IPS-18c (cell line): ENCODE measurements around the gene TRIO.
"Not testable (repeated sequence)": the region's sequence is repeated elsewhere in the genome, so short reads cannot be mapped to it uniquely, and the experiment has no call there.

Source experiments
- H3K4me3 ChIP-seq: 2 replicates; pipeline ENCODE4 v1.7.0; 2013; ENCODE audit warnings: low read depth, mild to moderate bottlenecking, low read length, moderate library complexity; ENCODE audit not compliant: insufficient read depth
- H3K9me3 ChIP-seq: one replicate; pipeline ENCODE4 v1.6.1; 2013; ENCODE audit warnings: mild to moderate bottlenecking, low read length, moderate library complexity; ENCODE audit not compliant: control insufficient read depth, insufficient read depth

Gene TRIO

DNA sequence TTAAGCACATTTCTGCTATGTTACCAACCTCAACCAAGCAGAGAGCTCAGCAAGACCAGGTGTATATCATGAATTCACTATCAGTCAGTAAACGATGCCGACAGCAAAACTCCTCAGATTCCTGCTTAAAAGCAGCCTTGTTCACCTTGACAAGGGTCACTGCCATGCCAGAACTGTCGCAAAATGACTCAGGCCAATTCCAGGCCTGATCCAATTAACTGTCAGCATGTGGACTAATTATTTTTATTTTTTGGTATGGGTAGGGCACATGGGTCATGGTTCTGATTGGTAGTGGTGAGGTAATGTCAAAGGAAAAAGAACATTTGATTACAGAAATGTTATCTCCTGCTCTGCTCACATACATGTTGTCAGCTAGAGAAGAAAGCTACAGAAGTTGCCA, 224.2 kb downstream of the TRIO start:
- Histone ChIP-seq H3K9me3 (no peaks in the 10 kb centered on the region), H3K4me3 (no peak overlapping the region)

DNA sequence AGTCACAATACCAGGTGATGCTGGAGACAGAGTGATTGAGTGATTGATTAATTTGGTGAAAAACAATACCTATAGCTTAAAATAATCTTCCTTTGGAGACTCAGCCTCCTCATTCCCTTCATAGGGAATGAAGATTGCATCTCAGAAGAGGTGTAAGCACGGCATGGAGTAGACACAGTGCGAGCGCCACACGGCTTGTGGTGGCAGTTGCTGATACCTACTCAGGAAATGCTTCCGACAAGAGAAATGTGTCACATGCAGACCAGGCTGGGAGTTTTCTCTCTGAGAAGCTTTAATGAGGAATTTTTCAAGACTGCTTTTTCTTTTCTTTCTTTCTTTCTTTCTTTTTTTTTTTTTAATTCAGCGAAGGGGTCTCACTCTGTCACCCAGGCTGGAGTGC, 226.6 kb downstream of the TRIO start:
- no peak overlapping the region for H3K4me3 ChIP-seq
- H3K9me3 ChIP-seq = no peaks in the 10 kb centered on the region

DNA sequence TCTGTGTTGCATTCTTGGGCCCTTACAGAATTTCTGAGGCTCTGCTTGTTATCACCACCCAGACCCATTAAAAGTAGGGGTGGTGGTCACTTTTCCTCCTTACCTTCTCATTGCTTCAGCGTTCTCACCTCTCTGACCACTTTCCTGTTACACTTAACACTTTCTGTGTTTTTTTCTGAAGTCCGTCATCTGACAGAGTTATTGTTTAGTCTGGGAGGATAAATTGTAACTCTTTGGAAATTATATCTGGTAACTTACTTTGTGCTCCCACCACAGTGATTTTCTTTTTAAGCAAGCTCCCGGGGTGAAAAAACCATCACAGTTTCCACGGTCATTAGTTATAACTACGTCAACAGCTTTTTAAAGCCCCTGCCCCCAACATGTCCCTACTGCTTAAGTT, 227.2 kb downstream of the TRIO start:
- Histone ChIP-seq H3K9me3 (no peaks in the 10 kb centered on the region), H3K4me3 (no peak overlapping the region)

DNA sequence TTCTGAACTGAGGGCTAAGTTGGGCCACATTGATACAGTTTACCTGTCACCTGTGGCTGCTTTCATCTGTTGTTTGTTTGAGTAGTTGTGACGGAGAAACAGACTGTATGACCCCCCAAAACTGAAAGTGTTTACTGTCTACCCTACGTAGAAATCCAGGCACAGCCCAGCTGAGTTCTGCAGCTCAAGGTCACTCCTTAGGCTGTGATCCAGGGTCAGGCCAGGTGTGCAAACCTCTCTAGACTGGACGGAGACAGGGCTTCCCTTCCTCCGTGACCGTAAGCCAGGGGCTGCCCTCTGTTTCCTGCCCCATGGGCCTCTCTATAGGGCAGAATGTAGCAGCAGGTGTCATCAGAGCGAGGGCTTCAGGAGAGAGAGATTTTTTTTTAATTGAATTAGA, 230.5 kb downstream of the TRIO start:
- Histone ChIP-seq H3K4me3 (no peak overlapping the region), H3K9me3 (no peaks in the 10 kb centered on the region)

DNA sequence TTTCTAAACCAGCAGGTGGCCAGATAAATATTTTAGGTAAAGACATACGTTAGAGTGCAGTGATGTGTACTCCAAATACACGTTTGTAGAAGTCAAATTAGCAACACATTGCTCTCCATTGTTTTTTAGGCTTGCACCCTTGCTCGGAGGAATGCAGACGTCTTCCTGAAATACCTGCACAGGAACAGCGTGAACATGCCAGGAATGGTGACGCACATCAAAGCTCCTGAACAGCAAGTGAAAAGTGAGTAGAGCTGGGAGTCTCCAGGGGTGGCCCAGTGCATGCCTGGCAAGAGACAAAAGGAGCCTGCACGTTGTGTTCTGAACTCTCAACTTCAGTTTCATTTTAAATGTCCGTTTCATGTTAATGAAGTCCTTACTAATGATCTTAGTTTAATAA, 231.0 kb downstream of the TRIO start:
- H3K9me3 ChIP-seq = no peaks in the 10 kb centered on the region
- H3K4me3 ChIP-seq = no peak overlapping the region

DNA sequence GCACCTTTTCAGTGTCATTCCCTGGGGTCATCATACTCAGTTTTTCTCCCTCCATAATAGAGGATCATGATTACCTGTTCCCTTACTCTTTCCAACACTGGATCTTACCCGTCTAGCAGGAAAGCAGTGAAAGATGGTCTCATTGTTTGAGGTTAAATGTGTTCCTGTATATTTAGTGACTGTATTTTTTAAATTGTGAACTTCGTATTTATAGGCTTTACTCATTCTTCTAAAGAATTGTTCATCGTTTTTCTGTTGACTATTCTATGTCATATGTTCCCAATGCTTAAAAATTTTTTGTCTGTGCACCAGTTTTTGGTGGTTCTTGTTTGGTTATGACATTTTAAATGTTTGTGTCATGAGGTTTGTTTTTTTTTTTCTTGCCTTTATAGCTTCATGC, 233.6 kb downstream of the TRIO start:
- no peak overlapping the region for H3K4me3 ChIP-seq
- no peaks in the 10 kb centered on the region for H3K9me3 ChIP-seq

DNA sequence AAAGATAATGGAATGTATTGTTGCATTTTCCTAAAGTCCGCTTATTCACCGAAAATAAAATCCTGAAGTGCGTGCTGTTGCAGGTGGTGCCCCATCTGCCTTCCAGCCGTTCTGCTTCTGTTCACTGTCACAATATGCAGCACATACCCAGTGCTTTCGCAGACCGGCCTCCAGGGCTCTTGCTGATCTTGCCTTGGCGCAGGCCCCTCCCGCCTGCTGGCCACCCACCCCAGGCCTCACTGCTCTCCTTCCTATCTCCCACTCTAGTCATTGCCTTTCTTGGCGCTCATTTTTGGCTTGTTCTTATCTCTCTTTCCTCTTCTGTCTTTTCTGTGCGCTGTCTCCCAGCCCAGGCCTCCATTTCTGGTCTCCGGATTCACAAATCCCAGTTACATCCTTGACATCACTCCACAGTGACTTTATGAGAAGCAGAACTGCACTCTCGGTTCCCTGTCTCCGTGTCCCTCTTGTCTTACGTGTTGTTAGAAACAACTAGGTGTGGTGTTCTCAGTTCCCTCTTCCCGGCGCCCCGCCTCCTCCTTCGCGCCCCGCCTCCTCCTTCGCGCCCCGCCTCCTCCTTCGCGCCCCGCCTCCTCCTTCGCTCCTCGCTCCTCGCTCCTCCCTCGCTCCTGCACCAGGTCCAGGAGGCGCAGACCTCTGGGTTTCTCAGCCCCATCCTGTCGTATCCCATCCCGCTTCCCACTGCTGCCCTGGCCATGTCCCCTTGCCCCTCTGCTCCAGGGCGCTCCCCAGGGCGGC, 236.8 kb downstream of the TRIO start:
- Histone ChIP-seq H3K9me3 (no peaks in the 10 kb centered on the region), H3K4me3 (no peak overlapping the region)

DNA sequence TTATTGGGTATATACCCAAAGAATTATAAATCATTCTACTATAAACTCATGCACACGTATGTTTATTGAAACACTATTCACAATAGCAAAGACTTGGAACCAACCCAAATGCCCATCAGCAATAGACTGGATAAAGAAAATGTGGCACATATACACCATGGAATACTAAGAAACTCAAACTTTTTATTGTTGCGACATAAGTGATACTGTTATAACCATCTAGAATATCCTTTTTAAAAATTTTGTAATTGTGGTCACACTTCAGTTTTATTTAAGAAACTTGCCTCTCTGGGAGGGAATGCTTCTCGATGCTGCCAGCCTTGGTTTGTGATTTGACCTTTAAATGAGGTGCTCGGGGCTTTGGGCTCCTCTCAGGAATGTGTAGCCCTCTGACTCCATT, 237.6 kb downstream of the TRIO start:
- Histone ChIP-seq H3K9me3 (no peaks in the 10 kb centered on the region), H3K4me3 (no peak overlapping the region)

DNA sequence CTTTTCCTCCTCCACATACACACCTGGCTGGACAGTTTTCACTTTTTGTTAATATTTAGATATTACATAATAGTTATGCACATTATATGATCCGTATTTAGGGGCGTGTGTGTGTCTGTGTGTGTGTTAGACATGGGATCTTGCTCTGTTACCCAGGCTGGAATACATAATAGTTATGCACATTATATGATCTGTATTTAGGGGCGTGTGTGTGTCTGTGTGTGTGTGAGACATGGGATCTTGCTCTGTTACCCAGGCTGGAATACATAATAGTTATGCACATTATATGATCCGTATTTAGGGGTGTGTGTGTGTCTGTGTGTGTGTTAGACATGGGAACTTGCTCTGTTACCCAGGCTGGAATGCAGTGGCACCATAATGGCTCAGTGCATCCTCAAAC, 239.5 kb downstream of the TRIO start:
- Histone ChIP-seq H3K9me3 (no peaks in the 10 kb centered on the region), H3K4me3 (no peak overlapping the region)

DNA sequence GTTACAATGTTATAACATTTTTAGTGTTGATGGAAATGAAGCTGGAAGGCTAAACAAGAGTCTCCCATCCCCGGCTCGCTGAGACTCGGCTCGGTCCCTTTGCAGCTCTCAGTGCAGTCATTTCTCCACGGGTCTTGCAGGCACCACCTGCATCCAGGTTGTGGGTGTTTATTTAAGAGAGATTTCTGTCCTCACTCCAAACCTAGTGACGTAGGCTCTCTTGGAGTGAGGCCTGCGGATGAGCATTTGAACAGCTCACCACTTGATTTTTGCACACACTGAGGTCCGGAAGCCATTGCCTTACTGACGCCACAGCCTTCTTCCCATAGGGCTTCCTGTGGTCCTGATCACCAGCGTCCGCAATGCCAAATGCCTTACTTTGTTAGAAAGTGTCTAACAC, 240.8 kb downstream of the TRIO start:
- H3K9me3 ChIP-seq = no peaks in the 10 kb centered on the region
- no peak overlapping the region for H3K4me3 ChIP-seq

DNA sequence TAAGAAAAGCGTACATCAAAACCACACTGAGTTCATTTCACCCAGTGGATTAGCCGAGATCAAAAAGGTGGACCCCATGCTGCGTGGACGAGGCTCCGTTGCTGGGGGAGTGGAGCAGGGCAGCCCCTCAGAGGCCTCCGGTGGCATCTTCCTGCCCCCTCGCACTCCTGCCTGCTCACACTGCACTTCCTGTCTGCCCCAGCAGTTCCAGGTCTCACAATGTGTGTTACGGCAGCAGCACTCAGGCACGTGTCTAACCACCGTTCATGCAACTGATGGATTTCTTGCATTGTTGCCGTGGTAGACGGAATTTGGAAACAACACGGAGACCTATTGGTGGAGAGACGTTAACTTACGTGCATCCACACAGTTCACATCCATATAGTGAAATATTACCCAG, 241.9 kb downstream of the TRIO start:
- no peaks in the 10 kb centered on the region for H3K9me3 ChIP-seq
- no peak overlapping the region for H3K4me3 ChIP-seq

DNA sequence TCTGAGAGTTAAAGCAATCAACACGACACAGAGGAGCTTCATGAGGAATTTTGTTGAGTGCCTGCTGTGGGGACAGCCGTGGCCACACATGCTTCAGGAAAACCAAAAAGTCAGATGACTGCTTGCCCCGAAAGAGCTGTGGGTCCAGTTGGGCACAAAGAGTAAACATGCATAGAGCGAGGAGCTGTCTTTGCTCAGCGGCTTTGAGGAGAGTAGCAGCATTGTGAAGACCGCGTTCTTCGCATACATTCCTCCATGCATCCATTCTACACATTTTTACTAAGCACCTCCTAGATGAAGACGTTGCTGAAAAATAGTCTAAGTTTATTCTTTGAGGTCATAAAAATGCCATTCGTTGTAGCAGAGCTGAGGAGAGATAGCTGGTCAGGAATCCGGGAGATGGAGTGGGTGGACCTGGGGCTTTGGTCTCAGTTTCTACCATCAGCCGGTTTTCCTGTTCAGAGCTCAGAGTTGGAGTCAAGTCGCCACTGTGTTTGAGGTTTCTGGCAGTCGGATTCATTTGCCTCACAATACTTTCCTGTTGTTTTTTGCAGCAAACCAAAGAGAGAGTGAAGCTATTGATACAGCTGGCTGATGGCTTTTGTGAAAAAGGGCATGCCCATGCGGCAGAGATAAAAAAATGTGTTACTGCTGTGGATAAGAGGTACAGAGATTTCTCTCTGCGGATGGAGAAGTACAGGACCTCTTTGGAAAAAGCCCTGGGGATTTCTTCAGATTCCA, 243.9 kb downstream of the TRIO start:
- H3K4me3 ChIP-seq = no peak overlapping the region
- H3K9me3 ChIP-seq = no peaks in the 10 kb centered on the region

DNA sequence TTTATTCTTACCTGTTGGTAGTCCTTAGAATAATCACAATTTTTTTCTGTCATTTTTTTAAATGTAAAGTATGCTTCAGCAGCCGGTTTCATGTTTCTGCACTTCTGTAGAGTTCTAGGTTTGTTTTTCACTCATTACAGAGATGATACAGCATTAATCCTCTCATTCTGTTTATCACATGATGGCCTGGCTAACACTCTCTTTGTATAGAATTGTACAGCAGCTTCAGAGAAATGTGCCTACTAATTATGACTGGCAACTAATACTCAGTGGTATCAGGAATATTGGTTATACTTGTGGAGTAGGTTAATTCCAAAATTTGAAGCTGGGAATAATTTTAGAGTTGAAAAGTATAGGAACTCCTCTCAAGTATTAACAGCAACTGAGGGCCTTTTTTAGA, 245.6 kb downstream of the TRIO start:
- no peak overlapping the region for H3K4me3 ChIP-seq
- no peaks in the 10 kb centered on the region for H3K9me3 ChIP-seq

DNA sequence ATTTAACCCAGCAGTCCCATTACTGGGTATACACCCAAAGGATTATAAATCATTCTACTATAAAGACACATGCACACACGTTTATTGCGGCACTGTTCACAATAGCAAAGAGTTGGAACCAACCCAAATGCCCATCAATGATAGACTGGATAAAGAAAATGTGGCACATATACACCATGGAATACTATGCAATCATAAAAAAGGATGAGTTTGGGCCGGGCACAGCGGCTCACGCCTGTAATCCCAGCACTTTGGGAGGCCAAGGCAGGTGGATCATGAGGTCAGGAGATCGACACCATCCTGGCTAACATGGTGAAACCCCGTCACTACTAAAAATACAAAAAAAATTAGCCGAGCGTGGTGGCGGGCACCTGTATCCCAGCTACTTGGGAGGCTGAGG, 249.4 kb downstream of the TRIO start:
- H3K4me3 ChIP-seq, H3K9me3 ChIP-seq: not testable (repeated sequence)

DNA sequence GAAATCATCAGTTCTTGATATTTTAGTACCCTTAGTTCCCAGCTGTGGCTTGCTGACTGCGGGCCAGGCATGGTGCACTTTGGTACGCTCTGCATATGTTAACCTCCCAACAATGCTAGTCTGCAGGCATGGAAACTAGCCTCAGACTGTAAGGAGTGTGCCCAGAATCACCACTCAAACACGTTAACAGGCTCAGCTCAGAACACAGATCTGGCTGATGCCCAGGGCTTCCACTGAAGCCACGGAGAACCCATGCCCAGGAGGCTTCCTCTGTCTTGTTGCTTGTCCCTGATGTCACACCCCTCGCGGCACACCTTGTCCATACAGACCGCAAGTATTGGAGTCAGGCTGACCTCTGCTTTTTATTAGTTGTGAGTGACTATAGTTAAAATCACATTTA, 251.2 kb downstream of the TRIO start:
- Histone ChIP-seq H3K4me3 (no peak overlapping the region), H3K9me3 (no peaks in the 10 kb centered on the region)

DNA sequence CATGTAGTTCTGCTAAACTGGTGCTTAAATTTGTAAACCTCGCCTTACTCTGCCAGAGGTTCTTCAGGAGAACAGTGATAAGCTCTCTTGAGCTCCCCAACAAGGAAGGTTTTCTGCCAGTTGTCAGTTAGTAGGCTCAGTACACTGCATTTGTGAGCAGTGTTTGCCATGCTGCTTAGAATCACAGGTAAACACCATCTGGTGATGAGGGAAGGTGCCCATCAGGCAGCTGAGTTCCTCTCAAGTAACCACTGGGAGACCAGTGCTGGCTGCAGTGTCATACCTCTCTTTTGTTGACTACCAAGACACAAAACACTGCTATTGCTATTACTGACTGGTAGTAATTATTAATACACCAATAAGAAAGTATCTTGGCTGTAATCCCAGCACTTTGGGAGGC, 252.3 kb downstream of the TRIO start:
- no peak overlapping the region for H3K4me3 ChIP-seq
- H3K9me3 ChIP-seq = no peaks in the 10 kb centered on the region

DNA sequence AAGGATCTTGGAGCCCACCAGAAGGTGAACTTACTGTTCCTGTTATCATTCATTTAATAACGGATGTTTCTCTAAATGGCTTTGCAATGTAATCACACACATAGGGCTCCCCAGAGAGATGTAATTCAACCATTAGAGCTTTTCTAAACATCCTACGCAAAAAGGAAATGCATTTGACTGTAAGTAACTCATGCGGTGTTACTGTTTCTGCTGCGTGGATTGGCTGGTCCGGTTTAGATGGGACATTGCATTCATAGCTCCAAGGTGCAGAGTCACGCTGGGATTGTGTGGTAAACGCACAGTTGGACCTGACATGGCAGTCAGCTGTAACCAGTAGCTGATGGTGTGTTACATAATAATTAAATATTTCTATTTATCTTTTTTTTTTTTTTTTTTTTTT, 252.9 kb downstream of the TRIO start:
- no peak overlapping the region for H3K4me3 ChIP-seq
- H3K9me3 ChIP-seq = no peaks in the 10 kb centered on the region

DNA sequence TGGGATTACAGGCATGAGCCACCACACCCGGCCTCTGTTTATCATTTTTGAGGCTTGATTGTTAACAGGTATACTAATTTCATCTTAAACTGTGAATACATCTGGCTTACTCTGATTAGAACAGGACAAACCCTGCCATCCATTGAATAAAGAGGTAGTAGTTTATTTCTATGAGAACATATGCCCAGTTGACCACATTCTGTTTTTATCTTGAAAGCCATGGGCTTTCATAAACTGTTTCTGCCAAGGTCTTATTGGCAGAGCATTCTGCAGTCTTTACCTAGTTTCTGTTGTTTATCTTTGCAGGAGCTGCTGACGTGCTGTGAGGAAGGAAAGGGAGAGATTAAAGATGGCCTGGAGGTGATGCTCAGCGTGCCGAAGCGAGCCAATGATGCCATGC, 253.6 kb downstream of the TRIO start:
- Histone ChIP-seq H3K9me3 (no peaks in the 10 kb centered on the region), H3K4me3 (no peak overlapping the region)

DNA sequence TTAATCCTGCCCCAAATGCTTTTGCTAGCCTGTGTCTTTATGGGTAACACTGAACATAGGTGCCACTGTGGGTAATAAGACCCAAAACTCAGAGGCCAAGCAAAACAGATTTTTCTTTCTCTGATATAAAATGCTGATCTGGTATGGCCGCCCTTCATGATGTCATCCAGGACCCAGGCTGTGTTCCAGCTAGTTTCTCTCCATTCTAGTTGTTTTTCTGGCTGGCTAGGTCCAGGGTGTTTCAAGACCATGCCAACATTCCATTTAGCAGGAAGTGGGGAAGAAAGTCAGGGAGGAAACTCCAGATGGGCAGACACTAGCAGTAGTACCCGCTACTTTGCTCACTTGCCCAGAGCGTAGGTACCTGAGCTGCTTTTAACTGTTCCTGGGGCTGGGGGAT, 254.6 kb downstream of the TRIO start:
- peaks cover 3% of the 10 kb centered on the region for H3K9me3 ChIP-seq
- no peak overlapping the region for H3K4me3 ChIP-seq
